Right atrium auricular region (tissue), 2 donors: Measurements from ENCODE around the gene AFDN. TPM values are rescaled to one million over a fixed set of nuclear protein-coding genes. Genes with fewer than 3 reads are reported as not detected.

Experiments
- DNase-seq: peaks from one replicate; pipeline ENCODE4 v3.0.0-alpha.2; 2019; ENCODE audit warnings: low spot score
- H3K27ac ChIP-seq, 2 donors: fragments of 200-600 bp; sonication (generic); 1 replicate in 1 of 2; 2 replicates in 1 of 2; pipeline ENCODE4 v1.5.1; 2016 to 2019
- H3K27me3 ChIP-seq, 2 donors: fragments of 200-600 bp; sonication (generic); one replicate each; pipeline versions ENCODE4 v1.5.1 to v1.6.0; 2017 to 2019
- H3K36me3 ChIP-seq: fragments of 200-600 bp; sonication (generic); one replicate; pipeline ENCODE4 v1.5.1; 2016
- H3K4me1 ChIP-seq, 2 donors: fragments of 200-600 bp; sonication (generic); one replicate each; pipeline versions ENCODE4 v1.5.1 to v1.6.0; 2017 to 2019
- H3K4me3 ChIP-seq, 2 donors: fragments of 200-600 bp; sonication (generic); 1 replicate in 1 of 2; 2 replicates in 1 of 2; pipeline ENCODE4 v1.5.1; 2017 to 2019; ENCODE audit warnings: mild to moderate bottlenecking in 1 of 2, moderate library complexity in 1 of 2
- H3K9me3 ChIP-seq, 2 donors: fragments of 200-600 bp; sonication (generic); one replicate each; pipeline ENCODE4 v1.5.1; 2019
- CTCF ChIP-seq, 2 donors: fragments of 200-600 bp; sonication (generic); IDR thresholded peaks; one replicate each; pipeline ENCODE4 v1.5.1; 2019; ENCODE audit warnings: antibody characterized with exemption in 2 of 2
- total RNA-seq, 2 donors: library from RNA; depleted of rRNA; stranded (reverse); fragments of >200 nt; gene quantifications; one replicate each; pipeline ENCODE4 v1.1.0, GENCODE V29; 2016

Gene AFDN
- total RNA-seq, 2 donors from 2014 or later: 51.6 to 51.8 TPM

- peaks cover 24% of the 10 kb centered on the region for H3K36me3 ChIP-seq
- peaks cover 0 to 13% of the 10 kb centered on the region in 2 donors for H3K4me1 ChIP-seq
- H3K27ac ChIP-seq: no peak overlapping the region
- no peak for TF ChIP-seq CTCF (IDR thresholded peaks at IDR 0.05)
- H3K27me3 ChIP-seq: no peaks in the 10 kb centered on the region
- H3K4me3 ChIP-seq: no peak overlapping the region
- DNase-seq: no peak
- no peaks in the 10 kb centered on the region for H3K9me3 ChIP-seq
These were observed 103.6 kb downstream of the AFDN start for GRCh38 chr6:167930295-167930694.

GRCh38 chr6:167932468-167933276 is 106.0 kb downstream of the AFDN start:
- Histone ChIP-seq H3K27me3 (no peaks in the 10 kb centered on the region), H3K4me1 (peaks cover 0 to 13% of the 10 kb centered on the region in 2 donors), H3K27ac (peak overlapping the region; percentile 28 to 65), H3K9me3 (no peaks in the 10 kb centered on the region), H3K4me3 (no peak overlapping the region), H3K36me3 (peaks cover 8% of the 10 kb centered on the region)
- no peak for DNase-seq
- TF ChIP-seq CTCF (IDR thresholded peaks at IDR 0.05): no peak

- H3K27ac ChIP-seq: peak overlapping the region; percentile 28 to 65
- no peak for TF ChIP-seq CTCF (IDR thresholded peaks at IDR 0.05)
These were observed 106.6 kb downstream of the AFDN start for GRCh38 chr6:167933290-167933689.

GRCh38 chr6:167933847-167934246 is 107.1 kb downstream of the AFDN start:
- peaks cover 0 to 13% of the 10 kb centered on the region in 2 donors for H3K4me1 ChIP-seq
- DNase-seq: no peak
- no peak for TF ChIP-seq CTCF (IDR thresholded peaks at IDR 0.05)
- H3K27me3 ChIP-seq: no peaks in the 10 kb centered on the region
- peaks cover 8% of the 10 kb centered on the region for H3K36me3 ChIP-seq
- H3K27ac ChIP-seq: peak overlapping the region; percentile 51 to 65
- no peak overlapping the region for H3K4me3 ChIP-seq
- H3K9me3 ChIP-seq: no peaks in the 10 kb centered on the region

More at GRCh38 chr6:167933290-167933689, 106.6 kb downstream of the AFDN start:
- no peaks in the 10 kb centered on the region for H3K9me3 ChIP-seq
- DNase-seq: no peak
- H3K4me1 ChIP-seq: peaks cover 0 to 13% of the 10 kb centered on the region in 2 donors
- H3K36me3 ChIP-seq: peaks cover 8% of the 10 kb centered on the region
- H3K27me3 ChIP-seq: no peaks in the 10 kb centered on the region
- H3K4me3 ChIP-seq: no peak overlapping the region

- TF ChIP-seq CTCF (IDR thresholded peaks at IDR 0.05): no peak
- Histone ChIP-seq H3K4me1 (peaks cover 0 to 13% of the 10 kb centered on the region in 2 donors), H3K9me3 (no peaks in the 10 kb centered on the region), H3K4me3 (peak overlapping the region in 1 of 2 donors; percentile 24), H3K27ac (peak overlapping the region; percentile 51 to 65), H3K27me3 (no peaks in the 10 kb centered on the region), H3K36me3 (peaks cover 5% of the 10 kb centered on the region)
- DNase-seq: no peak
These were observed 107.7 kb downstream of the AFDN start for GRCh38 chr6:167934426-167934864.
